ENCODE measurements around the gene SH3GL2.

SH3GL2 gene

DNA sequence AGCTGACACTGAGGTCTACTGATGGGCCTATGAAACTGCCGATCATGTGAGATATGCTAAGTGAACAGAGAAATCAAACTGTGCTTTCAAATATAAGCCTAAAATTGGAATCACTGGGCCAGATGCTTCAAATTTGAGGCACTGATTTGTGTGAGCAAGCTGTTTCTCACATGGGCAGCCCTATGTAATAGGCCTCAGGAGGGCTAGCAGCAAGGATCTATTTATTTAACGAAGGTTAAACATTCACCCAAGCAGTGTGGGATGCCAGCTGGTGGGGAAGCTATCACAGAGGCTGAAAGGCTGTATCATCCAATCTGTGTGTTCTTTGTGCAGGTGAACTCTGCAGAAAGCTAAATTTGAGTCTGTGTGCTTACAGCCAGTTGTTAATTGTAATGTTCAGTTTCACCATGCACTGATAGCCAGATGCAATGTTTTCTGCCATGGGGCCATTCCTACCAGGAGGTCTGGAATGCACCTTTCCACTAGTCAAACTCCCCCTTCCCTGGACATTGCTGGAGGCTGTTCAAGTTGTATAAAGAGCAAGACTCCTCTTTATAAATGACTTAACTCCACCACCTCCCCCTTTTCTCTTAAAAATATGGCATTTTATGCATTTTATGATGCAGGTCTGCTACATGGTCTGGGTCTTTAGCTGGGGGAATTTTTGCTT is 228.9 kb downstream of the SH3GL2 start:
- TF ChIP-seq, protein P1, sequence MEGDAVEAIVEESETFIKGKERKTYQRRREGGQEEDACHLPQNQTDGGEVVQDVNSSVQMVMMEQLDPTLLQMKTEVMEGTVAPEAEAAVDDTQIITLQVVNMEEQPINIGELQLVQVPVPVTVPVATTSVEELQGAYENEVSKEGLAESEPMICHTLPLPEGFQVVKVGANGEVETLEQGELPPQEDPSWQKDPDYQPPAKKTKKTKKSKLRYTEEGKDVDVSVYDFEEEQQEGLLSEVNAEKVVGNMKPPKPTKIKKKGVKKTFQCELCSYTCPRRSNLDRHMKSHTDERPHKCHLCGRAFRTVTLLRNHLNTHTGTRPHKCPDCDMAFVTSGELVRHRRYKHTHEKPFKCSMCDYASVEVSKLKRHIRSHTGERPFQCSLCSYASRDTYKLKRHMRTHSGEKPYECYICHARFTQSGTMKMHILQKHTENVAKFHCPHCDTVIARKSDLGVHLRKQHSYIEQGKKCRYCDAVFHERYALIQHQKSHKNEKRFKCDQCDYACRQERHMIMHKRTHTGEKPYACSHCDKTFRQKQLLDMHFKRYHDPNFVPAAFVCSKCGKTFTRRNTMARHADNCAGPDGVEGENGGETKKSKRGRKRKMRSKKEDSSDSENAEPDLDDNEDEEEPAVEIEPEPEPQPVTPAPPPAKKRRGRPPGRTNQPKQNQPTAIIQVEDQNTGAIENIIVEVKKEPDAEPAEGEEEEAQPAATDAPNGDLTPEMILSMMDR (IDR thresholded peaks at IDR 0.05; ENCODE audit: low read depth, low read length, missing control alignments): no peak
- no peak overlapping the region for H3K4me3 ChIP-seq (ENCODE audit: low read depth, low read length)
- in situ Hi-C loops (cut with HindIII; ENCODE audit: low sequenced_read_pairs): no loop called here
- no peak for DNase-seq (ENCODE audit: low read depth)

DNA sequence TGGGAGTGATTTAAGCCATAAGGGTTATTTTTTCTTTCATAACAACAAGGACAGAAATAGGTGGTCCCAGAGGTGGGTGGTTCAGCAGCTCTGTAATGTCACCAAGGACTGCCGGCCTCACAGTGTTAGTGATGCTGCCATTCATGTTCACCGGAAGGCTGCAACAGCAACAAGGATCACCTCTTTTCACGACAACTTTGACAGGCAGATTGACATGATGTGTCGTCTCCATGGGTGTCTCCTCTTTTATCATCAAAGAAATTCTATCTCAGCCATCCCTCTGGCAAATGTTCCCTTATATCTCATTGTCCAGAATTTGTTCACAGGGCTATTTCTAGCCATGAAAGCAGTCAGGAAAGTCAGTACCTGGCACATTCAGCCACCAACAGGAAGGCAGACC is 231.5 kb downstream of the SH3GL2 start:
- DNase-seq (ENCODE audit: low read depth): no peak
- TF ChIP-seq, protein P1 (IDR thresholded peaks at IDR 0.05; ENCODE audit: low read depth, low read length, missing control alignments): no peak
- H3K4me3 ChIP-seq (ENCODE audit: low read depth, low read length): no peak overlapping the region
- in situ Hi-C loops (cut with HindIII; ENCODE audit: low sequenced_read_pairs): no loop called here

DNA sequence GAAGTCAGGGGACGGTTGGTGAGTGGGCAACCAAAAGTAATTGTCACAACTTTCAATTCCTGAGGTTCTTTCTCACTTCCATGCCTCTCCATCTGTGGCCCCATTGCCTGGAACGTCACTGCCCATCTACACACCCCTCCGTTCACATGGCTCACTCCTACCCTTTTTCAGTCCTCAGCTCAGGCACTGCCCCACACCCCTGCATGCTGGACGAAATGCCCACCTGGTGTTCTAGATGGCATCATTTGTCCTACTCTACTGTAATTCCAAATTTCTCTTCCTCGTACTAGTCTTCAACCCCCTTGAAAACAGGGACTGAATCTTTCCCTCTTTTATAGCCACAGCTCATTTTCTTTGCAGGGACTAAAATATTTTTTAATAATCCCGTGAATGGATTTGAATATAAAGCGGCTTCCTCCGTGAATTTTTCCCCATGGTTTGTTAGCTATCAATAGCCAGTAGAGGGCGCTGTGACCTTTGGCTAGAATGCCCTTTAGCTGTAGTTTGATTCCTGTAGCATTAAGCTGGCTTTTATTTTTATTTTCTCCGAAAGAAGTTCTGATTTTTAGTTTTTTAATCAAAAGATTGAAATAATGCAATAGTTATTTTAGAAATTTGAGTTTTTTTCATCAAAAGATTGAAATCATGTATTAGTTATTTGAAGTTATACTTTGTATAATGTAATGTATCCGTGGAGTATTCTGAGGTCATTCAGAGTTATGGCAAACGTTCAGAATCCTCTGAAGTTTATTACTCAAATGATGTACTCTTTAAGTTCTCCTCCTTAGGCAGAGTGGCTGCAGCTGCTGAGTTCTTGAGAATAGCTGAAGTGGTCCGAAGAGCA is 232.1 kb downstream of the SH3GL2 start:
- in situ Hi-C loops (cut with HindIII; ENCODE audit: low sequenced_read_pairs): no loop called here
- TF ChIP-seq, protein P1 (IDR thresholded peaks at IDR 0.05; ENCODE audit: low read depth, low read length, missing control alignments): peak; percentile 83
- DNase-seq (ENCODE audit: low read depth): peak; percentile 49

DNA sequence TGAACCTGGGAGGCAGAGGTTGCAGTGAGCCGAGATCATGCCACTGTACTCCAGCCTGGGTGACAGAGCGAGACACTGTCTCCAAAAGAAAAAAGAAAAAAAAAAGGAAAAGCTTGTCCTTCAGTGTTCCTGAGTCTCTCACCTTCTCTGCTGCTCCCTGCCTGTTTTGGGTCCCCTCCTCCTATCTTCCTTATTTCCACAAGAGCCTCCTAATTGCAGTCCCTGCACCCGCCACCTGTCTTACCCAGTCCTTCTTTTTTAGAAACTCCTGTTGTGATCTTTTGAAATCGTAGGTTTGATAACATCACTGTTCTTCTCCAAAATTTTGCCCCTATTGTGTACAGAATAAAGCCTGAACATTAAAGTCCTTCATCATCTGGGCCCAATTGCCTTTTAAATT is 234.9 kb downstream of the SH3GL2 start:
- TF ChIP-seq, protein P1 (IDR thresholded peaks at IDR 0.05; ENCODE audit: low read depth, low read length, missing control alignments): no peak
- DNase-seq (ENCODE audit: low read depth): no peak
- H3K4me3 ChIP-seq (ENCODE audit: low read depth, low read length): no peak overlapping the region
- in situ Hi-C loops (cut with HindIII; ENCODE audit: low sequenced_read_pairs): no loop called here

More for the DNA sequence above, 232.1 kb downstream of the SH3GL2 start:
- H3K4me3 ChIP-seq (ENCODE audit: low read depth, low read length): no peak overlapping the region

DNA sequence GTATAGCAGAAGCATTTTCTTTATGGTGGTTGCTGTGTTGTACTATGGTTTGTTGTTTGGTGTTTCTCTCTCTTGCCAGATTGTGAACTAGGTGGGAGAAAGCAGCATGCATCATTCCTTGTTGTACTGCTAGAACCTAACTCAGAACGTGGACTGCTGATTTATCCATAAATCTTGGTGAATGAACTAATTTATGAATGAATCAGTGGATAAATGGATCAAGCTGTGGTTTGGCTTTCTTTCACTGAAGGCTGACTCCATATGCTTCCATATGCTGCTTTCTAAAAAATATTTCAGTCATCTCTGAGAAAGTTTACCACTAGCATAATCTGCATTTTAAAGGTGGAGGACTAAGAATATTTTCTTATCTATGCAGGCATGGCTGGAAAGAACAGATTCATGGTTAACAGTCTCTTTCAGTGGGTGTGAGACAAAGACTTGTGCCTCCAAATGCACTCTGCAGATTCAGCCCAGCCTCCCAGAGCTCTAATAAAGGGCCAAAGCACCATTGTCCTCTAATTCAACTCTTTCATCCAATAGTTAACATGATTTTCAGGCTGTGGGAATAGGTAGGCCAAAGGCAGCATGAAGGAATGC is 237.7 kb downstream of the SH3GL2 start:
- no peak for DNase-seq (ENCODE audit: low read depth)
- in situ Hi-C loops (cut with HindIII; ENCODE audit: low sequenced_read_pairs): no loop called here
- TF ChIP-seq, protein P1 (IDR thresholded peaks at IDR 0.05; ENCODE audit: low read depth, low read length, missing control alignments): no peak
- H3K4me3 ChIP-seq (ENCODE audit: low read depth, low read length): no peak overlapping the region

DNA sequence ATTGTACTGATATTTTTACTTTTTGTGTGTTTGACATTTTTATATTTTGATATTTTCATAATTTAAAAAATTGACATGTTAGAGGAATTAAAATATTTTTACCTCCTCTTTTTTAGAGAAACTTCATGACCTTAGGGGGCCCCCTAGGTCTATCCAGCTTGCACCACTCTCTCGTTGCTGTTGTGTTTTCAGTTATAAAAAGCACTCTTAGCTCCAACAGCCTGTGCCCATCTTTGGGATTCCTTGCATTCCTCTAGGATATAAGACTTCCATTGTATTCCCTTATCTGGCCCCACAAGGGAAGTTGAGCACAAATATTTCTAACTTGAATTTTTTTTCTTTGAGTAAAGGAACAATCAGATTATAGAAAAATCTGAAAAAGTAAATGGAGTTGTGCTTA is 245.3 kb downstream of the SH3GL2 start:
- TF ChIP-seq, protein P1 (IDR thresholded peaks at IDR 0.05; ENCODE audit: low read depth, low read length, missing control alignments): no peak
- H3K4me3 ChIP-seq (ENCODE audit: low read depth, low read length): no peak overlapping the region
- in situ Hi-C loops (cut with HindIII; ENCODE audit: low sequenced_read_pairs): no loop called here
- DNase-seq (ENCODE audit: low read depth): no peak
